Measurements from ENCODE around the gene PINK1.

DNA sequence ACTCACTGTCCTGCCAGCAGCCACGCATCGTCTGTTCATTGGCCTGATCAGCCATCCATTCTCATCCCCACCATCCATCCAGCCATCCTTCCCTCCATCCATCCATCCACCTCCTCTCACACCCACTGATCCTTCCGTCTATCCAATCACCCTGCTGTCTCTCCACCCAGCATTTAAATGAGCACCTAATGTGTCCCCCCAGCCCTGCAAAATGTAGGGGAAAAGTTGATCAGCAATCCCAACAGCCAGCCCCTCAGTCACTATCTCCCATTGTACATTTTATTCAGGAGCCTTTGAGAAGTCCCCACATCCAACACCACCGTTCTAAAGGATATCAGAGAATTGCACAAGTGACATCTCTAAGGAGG lies 39.0 kb downstream of the PINK1 start:
- no peak for TF ChIP-seq GATA2 (IDR thresholded peaks at IDR 0.05; ENCODE audit: low read depth, low read length)
- TF ChIP-seq GATA3 (IDR thresholded peaks at IDR 0.05; ENCODE audit: low read depth, low read length), result no peak

All from SH-SY5Y (cell line).